Caco-2 (cell line): ENCODE measurements around the gene CHRNA5. TPM values are rescaled to one million over a fixed set of nuclear protein-coding genes. Genes with fewer than 3 reads are reported as not detected.

Experiments used
- BruUV-seq: library from RNA; stranded (reverse); fragments of 400-500 nt; replicated peaks from 2 replicates; lab custom pipeline; 2021; lab: Mats Ljungman, UMichigan
- CTCF ChIA-PET: fragments of 300-600 bp; sonication (Branson Sonifier 250); formaldehyde crosslinking; loops from one replicate; lab custom pipeline; 2022; ENCODE audit warnings: antibody characterized with exemption; lab: Charles Lee
- POLR2A ChIA-PET: fragments of 300-600 bp; sonication (Branson Sonifier 250); formaldehyde crosslinking; loops from one replicate; lab custom pipeline; 2022; ENCODE audit warnings: antibody characterized with exemption; lab: Charles Lee
- DNase-seq, 2 experiments: peaks; one replicate each; pipeline versions ENCODE4 v3.0.0 to v3.0.0-alpha.2; 2020 to 2022
- H3K27me3 ChIP-seq: replicated peaks from 2 replicates; pipeline ENCODE4 v1.6.0; 2011; ENCODE audit warnings: low read length; ENCODE audit not compliant: control insufficient read depth, insufficient read depth
- H3K36me3 ChIP-seq: 2 replicates; pipeline ENCODE4 v1.5.1; 2011; ENCODE audit warnings: low read length; ENCODE audit not compliant: control insufficient read depth, insufficient read depth
- H3K4me1 ChIP-seq: fragments of 250-450 bp; sonication (Bioruptor Pico); 2 replicates; pipeline ENCODE4 v1.5.1; 2020; ENCODE audit warnings: mild to moderate bottlenecking
- H3K4me3 ChIP-seq: 2 replicates; pipeline ENCODE4 v1.5.1; 2011; ENCODE audit warnings: low read depth, mild to moderate bottlenecking, control low read depth, low read length
- H3K9me3 ChIP-seq: fragments of 250-450 bp; sonication (Bioruptor Pico); 2 replicates; pipeline ENCODE4 v1.5.1; 2020; ENCODE audit warnings: mild to moderate bottlenecking, moderate library complexity
- H3K27ac Mint-ChIP-seq: one replicate; pipeline ENCODE4 v1.8.0; 2022; ENCODE audit warnings: mixed read lengths; ENCODE audit not compliant: unreplicated experiment
- H3K27me3 Mint-ChIP-seq: one replicate; pipeline ENCODE4 v1.8.0; 2022; ENCODE audit warnings: mixed read lengths; ENCODE audit not compliant: insufficient read depth, unreplicated experiment
- H3K36me3 Mint-ChIP-seq: one replicate; pipeline ENCODE4 v1.8.0; 2022; ENCODE audit warnings: mild to moderate bottlenecking, mixed read lengths; ENCODE audit not compliant: insufficient read depth, unreplicated experiment
- H3K4me1 Mint-ChIP-seq: one replicate; pipeline ENCODE4 v1.8.0; 2022; ENCODE audit warnings: low read depth, mixed read lengths; ENCODE audit not compliant: unreplicated experiment
- H3K4me3 Mint-ChIP-seq: one replicate; pipeline ENCODE4 v1.8.0; 2022; ENCODE audit warnings: mild to moderate bottlenecking, moderate library complexity, mixed read lengths; ENCODE audit not compliant: unreplicated experiment
- H3K9me3 Mint-ChIP-seq: one replicate; pipeline ENCODE4 v1.8.0; 2022; ENCODE audit warnings: mixed read lengths; ENCODE audit not compliant: unreplicated experiment
- intact Hi-C: fragments of 100-400 bp; cut with micrococcal nuclease; formaldehyde crosslinking; loops from one replicate; pipeline ENCODE4 v1.10.0; 2022; ENCODE audit not compliant: unreplicated experiment
- total RNA-seq: library from RNA; stranded (reverse); gene quantifications from 2 replicates; pipeline ENCODE4 v1.2.3, GENCODE V29; 2022
- TF ChIP-seq, protein P1 (sequence below), 2 experiments: fragments of 200-600 bp in 1 of 2; IDR thresholded peaks; 1 replicate in 1 of 2; 2 replicates in 1 of 2; pipeline versions ENCODE4 v1.5.1 to v1.8.0; 2011 to 2022; ENCODE audit warnings: antibody characterized with exemption in 1 of 2, control low read depth in 1 of 2, inconsistent platforms in 1 of 2, low read depth in 1 of 2, low read length in 1 of 2, mild to moderate bottlenecking in 1 of 2, moderate library complexity in 1 of 2; ENCODE audit not compliant: insufficient read depth in 1 of 2, severe bottlenecking in 1 of 2, unreplicated experiment in 1 of 2

Gene CHRNA5
- total RNA-seq, 1 experiment from 2014 or later, result 12.9 TPM

DNA sequence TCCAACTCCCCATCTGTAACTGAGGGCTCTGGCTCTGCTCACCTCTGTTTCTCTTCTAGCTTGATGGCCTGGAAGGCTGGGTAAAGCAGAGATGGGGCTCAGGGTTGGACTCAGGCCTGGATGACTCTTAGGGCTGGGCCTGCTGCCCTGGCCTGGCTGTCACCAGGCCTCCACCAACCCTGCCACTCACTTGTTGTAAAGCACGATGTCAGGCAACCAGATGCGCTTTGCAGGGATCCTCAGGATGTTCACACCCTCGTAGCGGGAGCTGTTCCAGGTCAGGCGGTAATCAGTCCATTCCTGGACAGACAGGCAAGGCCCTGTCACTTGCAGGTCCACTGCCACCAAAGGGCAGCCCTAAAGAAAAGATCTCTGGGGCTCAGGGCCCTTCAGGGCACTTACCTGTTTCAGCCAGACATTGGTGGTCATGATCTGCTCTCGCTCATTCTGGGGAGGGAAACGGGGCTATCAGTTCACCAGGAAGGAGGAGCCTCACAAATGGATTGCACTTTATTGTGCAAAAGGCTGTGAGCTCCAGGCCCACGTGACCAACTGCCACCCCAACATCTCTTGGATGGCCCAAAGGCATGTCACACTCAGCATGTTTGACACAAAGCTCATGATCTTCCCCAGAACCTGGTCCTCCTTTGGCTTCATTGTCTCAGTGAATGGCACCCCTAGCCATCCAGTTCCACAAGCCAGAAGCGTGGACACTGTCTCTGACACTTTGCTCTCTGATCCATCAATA is 65.7 kb downstream of the CHRNA5 start:
- no peak for DNase-seq
- peaks cover 5% of the 10 kb centered on the region for H3K4me1 Mint-ChIP-seq
- TF ChIP-seq, protein P1, sequence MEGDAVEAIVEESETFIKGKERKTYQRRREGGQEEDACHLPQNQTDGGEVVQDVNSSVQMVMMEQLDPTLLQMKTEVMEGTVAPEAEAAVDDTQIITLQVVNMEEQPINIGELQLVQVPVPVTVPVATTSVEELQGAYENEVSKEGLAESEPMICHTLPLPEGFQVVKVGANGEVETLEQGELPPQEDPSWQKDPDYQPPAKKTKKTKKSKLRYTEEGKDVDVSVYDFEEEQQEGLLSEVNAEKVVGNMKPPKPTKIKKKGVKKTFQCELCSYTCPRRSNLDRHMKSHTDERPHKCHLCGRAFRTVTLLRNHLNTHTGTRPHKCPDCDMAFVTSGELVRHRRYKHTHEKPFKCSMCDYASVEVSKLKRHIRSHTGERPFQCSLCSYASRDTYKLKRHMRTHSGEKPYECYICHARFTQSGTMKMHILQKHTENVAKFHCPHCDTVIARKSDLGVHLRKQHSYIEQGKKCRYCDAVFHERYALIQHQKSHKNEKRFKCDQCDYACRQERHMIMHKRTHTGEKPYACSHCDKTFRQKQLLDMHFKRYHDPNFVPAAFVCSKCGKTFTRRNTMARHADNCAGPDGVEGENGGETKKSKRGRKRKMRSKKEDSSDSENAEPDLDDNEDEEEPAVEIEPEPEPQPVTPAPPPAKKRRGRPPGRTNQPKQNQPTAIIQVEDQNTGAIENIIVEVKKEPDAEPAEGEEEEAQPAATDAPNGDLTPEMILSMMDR (IDR thresholded peaks at IDR 0.05; ENCODE audit: insufficient read depth in 1 of 2, low read depth in 1 of 2, low read length in 1 of 2, severe bottlenecking in 1 of 2, unreplicated experiment in 1 of 2), result no peak
- Histone ChIP-seq H3K27me3 (no peaks in the 10 kb centered on the region; the same call in none of the 2 replicates), H3K36me3 (no peaks in the 10 kb centered on the region), H3K4me3 (no peak overlapping the region), H3K9me3 (no peaks in the 10 kb centered on the region), H3K4me1 (no peaks in the 10 kb centered on the region)
- H3K27me3 Mint-ChIP-seq, result peaks cover 25% of the 10 kb centered on the region
- H3K9me3 Mint-ChIP-seq, result peaks cover 20% of the 10 kb centered on the region
- intact Hi-C loops, result no loop called here
- no TSS peak for BruUV-seq
- CTCF ChIA-PET, result interaction anchor here (0.9 kb wide), 1 partner anchor 78 kb away, joined by 3 read pairs; no protein-coding TSS in a partner anchor
- H3K27ac Mint-ChIP-seq, result no peak overlapping the region
- H3K36me3 Mint-ChIP-seq, result no peaks in the 10 kb centered on the region
- POLR2A ChIA-PET, result no interaction called here
- H3K4me3 Mint-ChIP-seq, result no peak overlapping the region

DNA sequence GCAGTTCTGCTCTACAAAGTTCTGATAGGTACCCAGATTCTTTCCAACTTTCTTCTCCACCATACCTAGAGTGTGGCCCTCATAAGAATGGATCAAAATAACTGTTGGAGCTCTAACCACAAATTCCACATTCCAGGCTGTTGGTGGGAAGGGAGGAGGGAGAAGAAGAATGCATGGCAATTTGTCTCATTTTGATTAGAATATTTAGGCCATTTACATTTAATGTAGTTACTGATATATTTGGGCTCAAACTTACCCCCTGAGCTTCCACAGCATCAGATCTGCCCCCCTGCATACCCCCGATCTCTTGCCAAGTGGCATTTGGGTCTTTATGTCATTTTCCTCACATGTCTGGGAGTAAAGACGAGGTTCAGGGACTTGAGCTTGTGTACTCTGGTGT is 68.0 kb downstream of the CHRNA5 start:
- Histone ChIP-seq H3K27me3 (no peaks in the 10 kb centered on the region; the same call in none of the 2 replicates), H3K4me1 (no peaks in the 10 kb centered on the region), H3K36me3 (no peaks in the 10 kb centered on the region), H3K9me3 (no peaks in the 10 kb centered on the region), H3K4me3 (no peak overlapping the region)
- Mint-ChIP-seq H3K27ac (no peak overlapping the region), H3K27me3 (peaks cover 28% of the 10 kb centered on the region), H3K9me3 (peaks cover 20% of the 10 kb centered on the region), H3K36me3 (no peaks in the 10 kb centered on the region), H3K4me1 (peaks cover 5% of the 10 kb centered on the region), H3K4me3 (no peak overlapping the region)
- CTCF ChIA-PET, result no interaction called here
- intact Hi-C loops, result no loop called here
- POLR2A ChIA-PET, result interaction anchor here (0.6 kb wide), 1 partner anchor 87 kb away, joined by 3 read pairs; no protein-coding TSS in a partner anchor
- BruUV-seq, result no TSS peak
- TF ChIP-seq, protein P1 (IDR thresholded peaks at IDR 0.05; ENCODE audit: insufficient read depth in 1 of 2, low read depth in 1 of 2, low read length in 1 of 2, severe bottlenecking in 1 of 2, unreplicated experiment in 1 of 2), result no peak
- DNase-seq, result no peak

DNA sequence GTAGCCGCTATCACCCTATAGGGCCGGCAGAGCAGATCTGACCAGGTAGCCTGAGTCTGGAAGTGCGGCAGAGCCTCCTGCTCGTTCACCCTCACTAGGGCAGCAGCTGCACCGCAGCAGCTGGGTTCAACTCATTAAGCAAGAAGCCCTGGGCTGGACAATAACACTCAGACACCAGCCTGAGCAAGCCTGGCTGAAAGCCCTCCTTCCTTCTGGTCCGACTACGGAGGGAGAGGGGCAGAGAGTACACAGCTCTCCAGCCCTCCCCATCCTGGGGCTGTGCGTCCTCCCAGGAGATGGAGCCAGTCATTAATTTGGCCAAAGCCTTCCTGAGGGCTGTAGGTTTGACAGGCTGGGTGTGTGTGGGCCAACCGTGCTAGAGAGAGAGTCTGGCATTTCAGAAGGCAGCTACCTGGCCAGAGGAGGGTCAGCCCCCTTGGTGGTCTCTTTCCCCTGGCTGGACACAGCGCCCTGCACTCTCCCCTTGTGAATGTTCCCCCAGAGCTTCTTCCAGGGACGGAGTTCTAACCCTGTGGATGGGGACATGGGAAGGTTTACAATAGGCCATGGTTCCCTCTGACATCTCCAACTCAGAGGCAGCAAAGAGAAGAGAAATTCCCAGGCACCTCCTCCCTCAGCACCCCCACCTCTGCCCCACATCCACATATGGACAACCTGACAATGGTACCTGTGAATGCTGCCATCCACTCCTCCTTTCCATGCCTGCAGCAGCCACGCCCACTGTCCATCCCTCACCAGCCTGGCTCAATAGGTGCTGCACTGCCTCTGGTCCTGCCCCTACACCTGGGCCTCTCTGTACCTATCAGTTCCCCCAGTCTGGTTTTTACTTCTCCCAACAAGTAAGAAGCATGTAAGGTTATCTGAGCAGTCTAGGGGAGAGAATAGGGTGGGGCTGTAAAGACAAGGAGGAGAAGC is 69.2 kb downstream of the CHRNA5 start:
- peaks cover 24% of the 10 kb centered on the region for H3K27me3 Mint-ChIP-seq
- CTCF ChIA-PET, result no interaction called here
- H3K9me3 ChIP-seq, result no peaks in the 10 kb centered on the region
- no peaks in the 10 kb centered on the region for H3K36me3 Mint-ChIP-seq
- peaks cover 20% of the 10 kb centered on the region for H3K9me3 Mint-ChIP-seq
- TF ChIP-seq, protein P1 (IDR thresholded peaks at IDR 0.05; ENCODE audit: insufficient read depth in 1 of 2, low read depth in 1 of 2, low read length in 1 of 2, severe bottlenecking in 1 of 2, unreplicated experiment in 1 of 2), result no peak
- no peaks in the 10 kb centered on the region for H3K4me1 ChIP-seq
- H3K27ac Mint-ChIP-seq, result no peak overlapping the region
- H3K4me3 Mint-ChIP-seq, result no peak overlapping the region
- BruUV-seq, result no TSS peak
- intact Hi-C loops, result no loop called here
- peaks cover 5% of the 10 kb centered on the region for H3K4me1 Mint-ChIP-seq
- no peaks in the 10 kb centered on the region; the same call in none of the 2 replicates for H3K27me3 ChIP-seq
- POLR2A ChIA-PET, result interaction anchor here (0.5 to 0.6 kb wide), 2 partner anchors 67 to 85 kb away, joined by 3 read pairs; no protein-coding TSS in a partner anchor
- DNase-seq, result no peak
- H3K36me3 ChIP-seq, result no peaks in the 10 kb centered on the region
- H3K4me3 ChIP-seq, result no peak overlapping the region
